Measurements from ENCODE around the gene CACNG3.
A peak's percentile ranks its signal among the peaks of the same experiment; 100 is the strongest.
"Not testable (repeated sequence)": the region's sequence is repeated elsewhere in the genome, so short reads cannot be mapped to it uniquely, and the experiment has no call there.

The CACNG3 gene

DNA sequence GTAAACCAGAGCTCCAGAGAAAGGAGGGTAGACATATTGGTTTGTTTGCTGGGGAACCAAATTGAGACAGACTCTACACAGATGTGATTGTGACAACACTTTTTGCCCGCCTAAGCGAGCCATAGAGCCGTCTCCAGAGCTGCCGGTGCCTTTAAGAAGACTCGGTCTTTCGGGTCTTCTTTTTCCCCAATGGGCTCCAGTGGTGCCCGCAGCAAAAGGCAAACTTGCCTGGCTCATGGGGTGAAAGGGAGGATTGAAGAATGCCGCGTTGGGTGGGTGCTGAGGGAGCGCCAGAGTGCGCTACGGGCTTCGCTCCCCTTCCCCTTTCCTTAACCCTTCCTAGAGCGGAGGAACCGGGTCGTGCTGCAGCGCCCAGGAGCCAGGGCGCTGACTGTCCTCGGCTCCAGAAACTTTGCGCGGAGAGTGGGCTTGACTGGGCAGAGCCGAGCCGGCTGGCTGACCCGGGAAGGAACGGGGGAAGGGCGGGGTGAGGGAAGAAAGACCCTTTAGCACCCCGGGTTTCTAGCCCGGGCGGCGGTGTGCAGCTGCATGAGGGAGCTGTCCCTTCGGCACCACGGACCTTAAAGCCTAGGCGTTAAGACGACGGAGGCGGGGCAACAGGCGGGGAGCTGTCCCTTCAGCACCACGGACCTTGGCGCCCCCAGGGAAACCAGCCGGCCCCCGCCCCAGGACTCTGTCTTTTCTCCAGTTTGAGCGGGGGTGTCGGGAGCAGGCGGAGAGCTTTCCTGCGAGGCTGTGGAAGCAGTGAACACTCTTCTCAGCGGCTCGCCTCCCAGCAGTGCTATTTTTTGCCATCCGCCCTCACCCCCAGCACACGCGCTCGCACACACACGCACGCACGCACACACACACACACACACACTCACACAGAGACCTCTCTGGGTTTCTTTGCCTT is at the start of gene CACNG3:
Gene CACNG3, plus strand, starts transcription at position 880 of the 916 bp plus-strand sequence. CDS start 420 bp downstream, outside the sequence.
- DNase-seq (ENCODE audit: low read depth), result peak; percentile 4

DNA sequence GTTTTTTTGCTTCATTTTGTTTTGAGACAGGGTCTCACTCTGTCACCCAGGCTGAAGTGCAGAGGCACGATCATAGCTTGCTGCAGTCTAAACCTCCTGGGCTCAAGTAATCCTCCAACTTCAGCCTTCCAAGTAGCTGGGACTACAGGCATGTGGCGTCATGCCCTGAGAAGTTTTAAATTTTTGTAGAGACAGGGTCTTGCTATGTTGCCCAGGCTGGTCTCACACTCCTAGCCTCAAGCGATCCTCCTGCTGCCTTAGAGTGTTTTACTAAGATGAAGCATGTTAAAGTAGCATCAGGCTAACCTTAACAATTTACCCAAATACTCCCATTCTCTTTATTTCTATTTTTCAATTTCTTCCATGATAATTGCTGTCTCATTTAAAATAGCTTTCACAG is 49.2 kb upstream of the CACNG3 start:
- no peak for DNase-seq (ENCODE audit: low read depth)

DNA sequence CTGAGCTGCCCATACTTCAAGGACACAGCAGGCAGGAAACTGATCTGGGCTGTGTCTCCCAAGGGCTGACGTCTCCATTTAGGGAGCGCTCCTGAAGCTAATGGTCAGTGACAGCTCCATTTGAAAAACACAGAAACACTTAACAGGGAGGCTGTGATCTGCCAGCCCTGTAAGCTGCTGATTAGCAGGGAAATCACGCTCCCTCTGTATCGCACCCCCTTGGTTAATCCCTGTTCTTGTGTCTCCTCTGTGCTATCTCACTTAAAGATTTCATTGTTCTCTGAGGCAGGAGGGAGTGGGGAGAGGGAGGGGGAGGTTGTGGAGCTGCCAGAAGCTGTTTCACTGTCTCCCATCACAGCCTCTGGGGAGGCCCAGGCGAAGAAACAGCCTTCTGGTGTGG is 47.4 kb upstream of the CACNG3 start:
- DNase-seq (ENCODE audit: low read depth), result no peak

DNA sequence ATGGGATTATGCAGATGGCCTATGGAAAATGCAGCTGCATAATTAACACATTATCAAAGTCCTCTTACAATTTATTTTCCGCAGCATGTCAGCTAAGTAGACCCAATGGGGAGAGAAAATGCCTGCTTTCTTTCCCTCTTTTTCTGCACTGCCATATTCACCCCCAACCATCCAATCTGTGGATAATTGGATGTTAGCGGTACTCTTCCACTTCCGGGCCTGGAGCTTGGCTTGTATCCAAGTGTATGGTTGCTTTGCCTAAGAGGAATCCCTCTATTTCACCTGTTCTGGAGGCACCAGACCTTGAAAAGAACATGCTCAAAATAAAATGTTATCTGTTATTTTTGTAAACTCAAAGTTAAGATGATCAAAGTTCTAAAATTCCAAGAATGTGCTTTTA is 41.1 kb upstream of the CACNG3 start:
- no peak for DNase-seq (ENCODE audit: low read depth)

DNA sequence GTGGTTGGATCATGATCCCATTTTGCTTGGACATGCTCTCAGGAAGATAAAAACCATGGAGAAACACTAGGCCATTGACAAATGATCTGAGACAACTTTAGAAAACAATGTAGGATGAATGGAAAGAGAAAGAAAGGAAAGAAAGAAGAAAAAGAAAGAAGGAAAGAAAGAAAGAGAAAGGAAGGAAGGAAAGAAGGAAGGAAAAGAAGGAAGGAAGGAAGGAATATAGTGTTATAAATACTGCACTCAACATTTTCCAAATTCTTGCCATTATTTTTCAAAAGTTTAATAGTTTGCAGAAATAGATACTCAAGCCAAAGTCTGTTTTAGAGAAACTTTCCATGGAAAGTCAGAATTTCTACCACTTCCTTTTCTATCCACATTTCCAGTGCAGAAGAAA is 39.2 kb upstream of the CACNG3 start:
- DNase-seq (ENCODE audit: low read depth), result no peak

DNA sequence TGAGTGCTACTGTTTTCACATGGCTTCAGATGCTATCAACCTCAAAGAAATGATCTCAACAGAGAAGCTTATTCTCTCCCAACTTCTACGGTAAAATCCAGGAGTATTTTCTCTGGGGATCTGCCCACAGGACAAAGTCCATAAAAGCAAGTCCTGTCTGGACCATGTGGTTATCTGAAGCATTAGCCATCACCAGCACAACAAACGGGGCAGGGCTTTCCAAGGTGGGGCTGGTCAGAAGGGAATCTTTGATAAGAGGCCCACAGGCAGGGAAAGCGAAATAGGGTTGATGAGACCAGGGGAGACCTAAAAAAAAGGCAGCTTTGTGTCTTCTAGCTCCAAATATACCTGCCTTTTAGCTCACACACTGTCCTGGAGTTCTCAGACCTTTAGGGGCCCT is 38.7 kb upstream of the CACNG3 start:
- no peak for DNase-seq (ENCODE audit: low read depth)

DNA sequence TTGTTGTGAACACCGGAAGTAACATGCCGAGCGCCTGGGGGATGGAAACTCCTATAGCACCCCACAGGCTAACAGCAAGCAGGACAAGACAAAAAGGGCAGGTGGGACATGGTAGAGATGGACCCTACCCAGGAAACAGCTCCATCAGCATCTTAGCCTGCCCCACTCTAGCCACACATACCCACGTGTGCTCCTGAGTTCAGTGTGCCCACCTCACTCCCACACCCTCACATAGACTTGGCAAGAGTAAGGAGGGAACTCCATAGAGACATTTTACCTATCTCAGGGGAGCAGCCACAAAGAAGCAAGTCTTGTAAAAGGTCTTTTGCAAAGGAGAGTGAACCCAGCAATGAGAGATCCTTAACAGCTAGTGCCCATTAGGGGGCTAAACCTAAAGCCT is 37.8 kb upstream of the CACNG3 start:
- DNase-seq (ENCODE audit: low read depth), result no peak

DNA sequence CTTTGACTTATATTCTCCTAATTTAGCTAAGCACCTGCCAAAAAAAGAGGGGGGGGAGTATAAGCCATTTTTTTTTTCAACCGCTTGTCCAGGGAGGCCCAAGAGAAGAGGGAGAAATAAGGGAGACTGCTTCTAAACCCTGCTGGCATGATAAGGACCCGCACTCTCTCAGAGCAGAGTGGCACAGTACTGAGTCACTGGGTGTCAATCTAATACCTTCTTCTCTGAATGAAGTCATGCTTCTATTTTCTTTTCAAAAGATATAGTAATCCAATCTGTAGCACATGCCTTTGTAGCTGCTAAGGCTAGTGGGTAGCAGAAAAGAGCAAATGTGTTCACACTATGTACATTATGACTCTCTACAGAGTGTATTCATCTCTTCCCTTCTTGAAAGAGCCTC is 34.9 kb upstream of the CACNG3 start:
- DNase-seq (ENCODE audit: low read depth), result no peak

DNA sequence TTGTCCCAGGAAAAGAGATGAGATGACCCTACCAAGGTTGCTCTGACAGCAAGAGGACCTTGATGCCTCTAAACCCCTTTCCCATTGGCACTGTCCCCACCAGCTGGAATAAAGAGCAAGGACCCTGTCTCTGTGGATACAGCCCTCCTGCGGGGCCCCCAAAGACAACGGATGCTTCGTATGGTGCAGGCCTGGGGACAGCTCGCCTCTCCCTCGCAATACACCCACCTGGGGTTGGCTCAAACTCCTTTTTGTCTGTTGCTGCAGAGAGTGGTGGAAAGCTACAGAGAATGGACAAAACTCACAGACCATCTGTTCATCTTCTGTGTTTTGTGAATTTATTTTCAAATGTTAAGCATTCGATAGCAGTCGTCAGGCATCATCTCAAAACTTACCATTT is 27.6 kb upstream of the CACNG3 start:
- DNase-seq (ENCODE audit: low read depth), result no peak

DNA sequence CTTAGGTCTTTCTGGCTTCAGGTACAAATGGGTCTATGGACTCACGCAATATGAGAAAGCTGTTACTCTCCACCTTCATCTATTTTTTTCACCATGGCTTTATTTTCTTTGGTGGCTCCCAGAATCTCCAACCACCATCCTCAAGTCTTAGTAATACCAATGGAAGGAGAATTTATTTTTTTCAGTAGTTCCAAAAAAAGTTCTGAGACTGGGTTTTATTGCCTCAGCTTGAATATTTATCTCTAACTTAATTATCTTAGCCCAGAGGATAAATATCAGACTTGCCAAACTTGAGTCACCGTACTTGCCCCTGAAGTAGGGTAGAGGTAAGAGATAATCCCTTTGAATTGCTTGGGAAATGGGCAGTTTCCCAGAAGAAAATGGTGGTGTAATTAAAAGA is 23.2 kb upstream of the CACNG3 start:
- no peak for DNase-seq (ENCODE audit: low read depth)

DNA sequence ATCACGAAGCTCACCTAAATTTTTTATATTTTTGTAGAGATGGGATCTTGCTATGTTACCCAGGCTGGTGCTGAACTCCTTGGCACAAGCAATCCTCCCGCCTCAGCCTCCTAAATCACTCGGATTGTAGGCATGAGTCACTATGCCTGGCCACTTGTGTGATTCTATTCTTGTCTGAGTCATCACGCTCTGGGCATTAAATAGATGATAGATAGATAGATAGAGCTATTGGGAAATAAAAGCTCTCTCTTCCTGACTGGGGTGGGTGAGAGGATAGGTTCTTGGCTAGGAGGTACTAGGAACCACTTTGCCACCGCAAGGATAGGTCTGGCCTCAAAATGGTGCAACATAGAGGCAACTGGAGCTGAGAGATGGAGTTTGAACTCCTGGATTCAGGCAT is 21.4 kb upstream of the CACNG3 start:
- DNase-seq (ENCODE audit: low read depth), result no peak

DNA sequence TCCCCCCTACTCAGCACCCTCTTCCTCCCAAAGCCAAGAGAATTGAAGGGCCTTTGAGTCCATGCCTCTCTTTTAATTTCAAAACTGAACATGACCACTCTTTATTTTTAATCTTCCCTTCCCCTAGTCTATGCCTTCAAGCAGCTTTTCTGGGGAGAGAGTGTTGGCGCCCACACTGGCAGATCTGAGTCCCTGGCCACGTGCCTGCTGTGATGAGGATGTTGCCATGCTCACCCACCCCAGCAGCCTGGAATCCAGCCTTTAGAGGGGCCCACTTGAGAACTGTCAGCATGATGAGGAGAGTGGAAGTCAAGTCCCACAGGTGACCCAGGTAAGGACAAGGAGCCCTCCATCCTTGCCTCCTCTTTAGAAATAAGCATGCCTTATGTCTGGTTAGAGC is 20.3 kb upstream of the CACNG3 start:
- DNase-seq (ENCODE audit: low read depth), result no peak

DNA sequence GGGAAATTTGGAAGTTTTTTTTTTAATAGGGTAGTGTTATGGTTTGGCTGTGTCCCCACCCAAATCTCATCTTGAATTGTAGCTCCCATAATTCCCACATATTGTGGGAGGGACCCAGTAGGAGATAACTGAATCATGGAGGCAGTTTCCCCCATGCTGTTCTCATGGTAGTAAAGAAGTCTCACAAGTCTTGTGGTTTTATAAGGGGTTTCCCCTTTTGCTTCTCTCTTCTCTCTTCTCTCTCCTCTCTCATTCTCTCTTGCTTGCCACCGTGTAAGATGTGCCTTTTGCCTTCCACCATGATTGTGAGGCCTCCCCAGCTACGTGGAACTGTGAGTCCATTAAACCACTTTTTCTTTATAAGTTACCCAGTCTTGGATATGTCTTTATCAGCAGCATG is 17.3 kb upstream of the CACNG3 start:
- not testable (repeated sequence) for DNase-seq (ENCODE audit: low read depth)

DNA sequence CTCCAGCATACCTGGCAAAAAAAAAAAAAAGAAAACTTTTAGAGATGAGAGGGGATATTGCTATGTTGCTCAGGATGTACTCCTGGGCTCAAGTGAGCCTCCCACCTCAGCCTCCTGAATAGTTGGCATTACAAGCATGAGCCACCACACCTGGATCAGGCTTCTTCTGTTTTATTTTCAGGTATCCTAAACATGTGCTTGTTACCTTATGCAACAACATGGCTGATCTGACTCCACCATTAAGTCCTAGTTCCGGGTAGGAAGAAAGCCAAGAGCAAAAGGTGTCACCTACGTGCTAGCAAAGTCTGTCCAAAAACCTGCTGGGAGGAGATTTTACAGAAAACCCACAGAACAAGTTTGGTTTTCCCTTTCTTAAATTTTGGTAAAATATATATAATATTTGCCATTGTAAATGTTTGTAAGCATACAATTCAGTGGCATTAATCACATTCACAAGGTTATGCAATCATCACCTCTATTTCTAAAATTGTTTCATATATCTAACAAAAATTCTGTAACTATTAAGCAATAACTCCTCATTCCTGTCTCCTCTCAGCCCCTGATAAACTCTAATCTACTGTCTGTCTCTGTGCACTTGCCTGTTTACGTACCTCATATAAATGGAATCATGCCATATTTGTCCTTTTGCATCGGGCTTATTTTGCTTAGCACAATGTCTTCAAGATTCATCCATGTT is 9.1 kb upstream of the CACNG3 start:
- DNase-seq (ENCODE audit: low read depth), result no peak

DNA sequence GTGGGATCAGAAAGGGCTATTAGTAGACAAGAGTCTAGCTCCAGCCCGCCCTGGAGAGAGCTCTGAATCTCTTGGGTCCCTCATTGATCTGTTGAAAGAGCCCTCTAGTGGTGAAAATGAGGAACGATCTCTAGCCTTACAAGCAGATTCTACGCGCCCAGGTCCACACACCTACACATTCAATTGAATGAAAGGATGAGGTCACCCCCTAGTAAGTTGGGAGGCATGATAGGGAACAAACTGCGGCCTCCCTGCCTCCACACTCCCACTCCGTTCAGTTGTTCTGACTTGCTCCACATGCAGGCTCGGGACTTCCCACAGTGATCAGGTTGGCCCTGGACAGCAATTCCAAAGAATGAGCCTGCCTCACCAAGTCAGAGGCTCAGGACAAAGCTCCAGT is 2.9 kb upstream of the CACNG3 start:
- DNase-seq (ENCODE audit: low read depth), result peak; percentile 5

DNA sequence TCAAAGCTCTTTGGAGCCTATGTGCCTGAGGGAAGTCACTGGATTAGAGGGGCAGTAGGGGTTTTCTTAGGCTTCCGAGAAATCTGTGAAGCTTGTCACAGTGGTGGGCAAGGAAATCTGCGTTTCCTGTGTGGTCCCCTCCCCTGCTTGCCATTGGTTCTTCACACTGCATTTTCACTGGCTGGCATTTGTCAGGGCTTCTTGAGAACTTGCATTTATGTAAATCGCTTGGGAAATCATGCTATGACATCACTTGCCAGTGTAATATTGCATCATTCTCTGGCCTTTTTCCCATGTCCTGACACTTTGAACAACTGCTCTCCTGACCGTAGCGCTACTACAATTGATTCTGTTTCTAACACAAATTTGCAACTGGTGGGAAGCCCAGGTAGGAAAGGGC is 1.8 kb downstream of the CACNG3 start:
- no peak for DNase-seq (ENCODE audit: low read depth)

DNA sequence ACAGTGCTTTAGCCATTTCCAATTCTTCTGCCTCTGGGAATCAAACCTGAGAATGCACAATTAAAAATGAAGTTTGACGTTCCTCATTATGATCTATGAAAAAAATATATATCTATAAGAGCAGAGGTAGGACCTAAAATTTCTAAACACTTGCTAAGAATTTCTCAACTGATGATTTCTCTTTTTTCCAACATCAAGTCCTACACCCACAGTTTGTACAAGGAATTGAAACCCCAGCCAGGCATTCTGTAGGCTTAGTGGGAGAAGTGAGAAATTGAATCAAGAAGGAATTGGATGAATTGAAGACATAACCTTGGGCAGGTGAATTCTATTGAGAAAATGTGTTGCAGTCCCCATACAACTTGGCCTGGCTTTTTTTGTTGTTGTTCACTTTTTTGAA is 2.7 kb downstream of the CACNG3 start:
- DNase-seq (ENCODE audit: low read depth), result no peak

DNA sequence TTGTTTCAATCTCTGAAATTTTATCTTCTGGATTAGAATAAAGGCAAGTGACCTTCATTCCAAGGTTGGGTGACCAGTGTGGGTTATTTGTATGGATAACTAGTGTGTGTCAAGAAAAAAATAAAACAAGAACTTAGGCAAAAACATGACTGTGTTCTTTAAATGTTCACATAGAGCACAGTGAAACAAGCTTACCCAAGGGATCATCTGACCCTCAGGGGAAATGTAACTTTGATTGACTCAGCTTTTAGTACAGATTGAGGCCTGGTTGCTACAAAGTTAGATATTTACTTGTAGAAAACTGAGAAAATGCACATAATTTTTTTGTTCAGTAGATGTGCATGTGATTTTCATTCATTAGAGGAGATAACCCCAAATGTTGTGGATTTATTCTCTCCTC is 6.7 kb downstream of the CACNG3 start:
- DNase-seq (ENCODE audit: low read depth), result no peak

DNA sequence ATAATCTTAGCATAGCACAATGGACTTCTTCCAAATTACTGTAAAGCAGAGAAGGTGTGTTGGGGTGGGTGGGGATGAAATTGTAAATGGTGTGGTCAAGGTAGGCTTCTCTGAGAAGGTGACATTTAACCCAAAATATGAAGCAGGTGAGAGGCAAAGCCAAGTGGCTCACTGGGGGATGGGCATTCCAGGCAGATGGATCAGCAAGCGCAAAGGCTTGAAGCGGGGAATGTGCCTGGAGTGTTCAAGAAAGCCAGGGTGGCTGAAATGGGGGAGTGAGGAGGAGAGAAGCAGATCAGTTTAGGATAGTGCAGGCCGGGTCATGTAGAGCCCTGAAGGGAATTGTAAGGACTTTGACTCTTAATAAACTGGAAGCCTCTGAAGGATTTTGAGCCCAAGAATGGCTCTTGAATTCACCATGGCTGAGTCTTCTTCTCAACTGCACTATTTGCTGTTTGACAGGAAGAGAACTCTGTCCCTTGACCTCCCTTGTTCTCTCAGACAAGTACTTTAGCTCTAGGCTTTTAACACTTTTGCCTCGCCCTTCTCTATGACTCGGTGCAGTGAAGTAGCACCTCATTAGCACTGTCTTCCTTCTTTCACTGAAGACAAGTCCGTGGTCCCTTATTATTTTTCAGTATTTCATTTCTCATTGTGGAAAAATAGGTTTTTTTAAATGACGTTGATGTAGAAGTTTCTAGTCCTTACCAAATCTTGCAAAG is 14.7 kb downstream of the CACNG3 start:
- no peak for DNase-seq (ENCODE audit: low read depth)

DNA sequence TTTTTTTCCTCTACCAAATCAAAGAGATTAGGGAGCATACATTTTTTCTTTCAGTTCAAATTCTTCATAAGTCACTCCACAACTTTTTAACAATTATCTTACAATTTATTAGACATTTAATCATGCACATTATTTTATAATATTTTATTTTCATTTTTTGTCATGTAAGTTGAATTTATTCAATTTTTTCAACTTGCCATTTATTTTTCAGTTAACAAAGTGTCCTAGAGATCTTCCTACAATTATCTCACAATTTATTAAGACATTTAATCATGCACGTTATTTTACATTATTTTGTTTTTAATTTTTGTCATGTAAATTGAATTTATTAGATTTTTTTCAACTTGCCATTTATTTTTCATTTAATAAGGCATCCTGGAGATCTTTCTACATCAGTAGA is 16.2 kb downstream of the CACNG3 start:
- no peak for DNase-seq (ENCODE audit: low read depth)

DNA sequence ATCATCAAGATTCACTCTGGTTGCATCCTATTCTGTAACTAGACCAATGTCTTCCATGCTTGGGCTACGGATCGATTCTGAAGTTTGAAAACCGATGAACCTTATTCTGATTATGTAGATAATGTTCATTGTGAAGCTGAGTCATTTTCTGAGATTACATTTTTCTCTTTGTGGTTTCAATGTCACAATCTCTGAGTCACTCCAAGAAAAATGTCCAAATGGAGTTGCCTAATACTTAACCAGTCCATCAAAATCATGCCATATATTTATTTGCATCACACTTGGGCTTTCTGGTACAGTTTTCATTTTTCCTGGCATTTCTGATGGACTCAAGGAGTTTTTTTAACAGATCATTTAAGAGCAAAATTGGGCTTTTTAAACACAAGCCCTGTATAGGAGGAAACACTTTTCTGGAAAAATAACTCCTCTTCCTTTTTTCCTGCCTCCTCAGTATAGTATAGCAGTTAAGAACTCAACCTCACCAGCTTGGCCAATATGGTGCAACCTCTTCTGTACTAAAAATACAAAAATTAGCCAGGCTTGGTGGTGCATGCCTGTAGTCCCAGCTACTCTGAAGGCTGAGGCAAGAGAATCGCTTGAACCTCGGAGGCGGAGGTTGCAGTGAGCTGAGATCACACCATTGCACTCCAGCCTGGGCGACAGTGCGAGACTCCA is 17.5 kb downstream of the CACNG3 start:
- DNase-seq (ENCODE audit: low read depth), result no peak

DNA sequence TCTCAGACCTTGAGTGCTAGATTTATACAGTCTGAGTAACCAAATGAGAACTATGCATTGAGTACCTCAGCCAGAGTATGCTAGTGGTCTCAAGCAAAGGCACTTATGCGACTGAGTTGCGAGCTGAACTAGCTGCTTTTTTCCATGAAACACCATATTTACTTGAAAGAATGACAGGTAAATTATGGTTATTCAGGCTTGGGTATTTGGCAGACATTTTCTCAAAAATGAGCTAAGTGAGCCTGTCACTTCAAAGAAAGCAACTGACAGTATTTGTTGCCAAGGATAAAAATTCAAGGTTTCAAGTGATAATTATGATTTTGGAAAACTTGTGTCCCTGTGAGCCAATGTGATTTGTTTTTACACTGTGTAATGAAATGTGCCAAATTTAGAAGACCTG is 19.3 kb downstream of the CACNG3 start:
- no peak for DNase-seq (ENCODE audit: low read depth)
